Karpas-422 (cell line): ENCODE data around the gene LRRC47. TPM values are rescaled to one million over a fixed set of nuclear protein-coding genes. Genes with fewer than 3 reads are reported as not detected.

Experiments
- DNase-seq: peaks from one replicate; pipeline ENCODE4 v3.0.0-alpha.2; 2015
- H2AFZ ChIP-seq: fragments of 200-600 bp; sonication (generic); 2 replicates; pipeline ENCODE4 v1.6.1; 2014; ENCODE audit warnings: antibody characterized with exemption, low read length, mixed read lengths
- H3K27ac ChIP-seq: fragments of 200-600 bp; sonication (generic); 2 replicates; pipeline ENCODE4 v1.5.1; 2014; ENCODE audit warnings: mild to moderate bottlenecking, low read length, moderate library complexity
- H3K27me3 ChIP-seq: fragments of 200-600 bp; sonication (generic); 2 replicates; pipeline ENCODE4 v1.6.1; 2014; ENCODE audit warnings: low read length, mixed read lengths
- H3K36me3 ChIP-seq: fragments of 200-600 bp; sonication (generic); 2 replicates; pipeline ENCODE4 v1.6.1; 2014; ENCODE audit warnings: low read length, mixed read lengths; ENCODE audit not compliant: insufficient read depth
- H3K4me1 ChIP-seq: fragments of 200-600 bp; sonication (generic); 2 replicates; pipeline ENCODE4 v1.6.1; 2014; ENCODE audit warnings: mild to moderate bottlenecking, low read length, mixed read lengths
- H3K4me2 ChIP-seq: fragments of 200-600 bp; sonication (generic); 2 replicates; pipeline ENCODE4 v1.6.1; 2014; ENCODE audit warnings: low read length, low read depth, mild to moderate bottlenecking; ENCODE audit not compliant: poor library complexity, severe bottlenecking
- H3K4me3 ChIP-seq: fragments of 200-600 bp; sonication (generic); 2 replicates; pipeline ENCODE4 v1.5.1; 2014; ENCODE audit warnings: mild to moderate bottlenecking, antibody characterized with exemption, low read length, mixed read lengths
- H3K79me2 ChIP-seq: fragments of 200-600 bp; sonication (generic); 2 replicates; pipeline ENCODE4 v1.6.1; 2014; ENCODE audit warnings: mild to moderate bottlenecking, low read length, mixed read lengths
- H3K9ac ChIP-seq: fragments of 200-600 bp; sonication (generic); 2 replicates; pipeline ENCODE4 v1.6.0; 2014; ENCODE audit warnings: low read length
- H3K9me2 ChIP-seq: fragments of 200-600 bp; sonication (generic), shearing (Covaris generic); replicated peaks from 2 replicates; pipeline ENCODE4 v1.6.0; 2014; ENCODE audit warnings: mild to moderate bottlenecking, low read length, moderate library complexity; ENCODE audit not compliant: insufficient read depth
- H3K9me3 ChIP-seq: fragments of 300-700, 200-600 bp; sonication (generic); 2 replicates; pipeline ENCODE4 v1.6.1; 2014; ENCODE audit warnings: low read length, mixed read lengths
- H4K20me1 ChIP-seq: fragments of 200-600 bp; sonication (generic); 2 replicates; pipeline ENCODE4 v1.6.1; 2014; ENCODE audit warnings: mild to moderate bottlenecking, antibody characterized with exemption, low read length, low read depth; ENCODE audit not compliant: insufficient read depth
- total RNA-seq: library from RNA; depleted of rRNA; stranded (reverse); fragments of >200 nt; shearing (Covaris generic); gene quantifications from 2 replicates; pipeline ENCODE4 v1.2.3, GENCODE V29; 2014; ENCODE audit warnings: low replicate concordance

Gene LRRC47
- total RNA-seq, 1 experiment from 2014 or later: 10.2 TPM

DNA sequence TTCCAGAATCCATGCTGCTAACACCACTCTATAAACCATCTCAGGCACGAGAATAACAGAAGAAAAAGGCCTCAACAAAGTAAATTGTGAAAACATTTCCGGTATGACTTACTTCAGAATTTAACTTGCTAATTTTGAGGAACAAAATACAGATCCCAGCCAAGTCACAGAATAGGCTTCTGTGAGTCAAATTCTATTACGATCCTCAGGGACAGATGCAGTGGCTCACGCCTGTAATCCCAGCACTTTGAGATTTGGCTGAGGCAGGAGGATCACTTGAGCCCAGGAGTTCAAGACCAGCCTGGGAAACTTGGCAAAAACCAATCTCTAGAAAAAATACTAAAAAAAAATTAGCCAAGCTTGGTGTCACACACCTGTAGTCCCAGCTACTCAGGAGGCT lies 52.9 kb downstream of the LRRC47 start:
- Histone ChIP-seq H3K4me1 (no peaks in the 10 kb centered on the region), H4K20me1 (no peaks in the 10 kb centered on the region), H3K9me3 (no peaks in the 10 kb centered on the region), H3K9me2 (no peaks in the 10 kb centered on the region), H3K9ac (no peak overlapping the region), H3K4me3 (no peak overlapping the region), H3K27ac (no peak overlapping the region), H3K27me3 (no peaks in the 10 kb centered on the region), H3K4me2 (no peak overlapping the region), H3K79me2 (no peaks in the 10 kb centered on the region), H3K36me3 (no peaks in the 10 kb centered on the region), H2AFZ (no peak overlapping the region)
- DNase-seq: no peak

DNA sequence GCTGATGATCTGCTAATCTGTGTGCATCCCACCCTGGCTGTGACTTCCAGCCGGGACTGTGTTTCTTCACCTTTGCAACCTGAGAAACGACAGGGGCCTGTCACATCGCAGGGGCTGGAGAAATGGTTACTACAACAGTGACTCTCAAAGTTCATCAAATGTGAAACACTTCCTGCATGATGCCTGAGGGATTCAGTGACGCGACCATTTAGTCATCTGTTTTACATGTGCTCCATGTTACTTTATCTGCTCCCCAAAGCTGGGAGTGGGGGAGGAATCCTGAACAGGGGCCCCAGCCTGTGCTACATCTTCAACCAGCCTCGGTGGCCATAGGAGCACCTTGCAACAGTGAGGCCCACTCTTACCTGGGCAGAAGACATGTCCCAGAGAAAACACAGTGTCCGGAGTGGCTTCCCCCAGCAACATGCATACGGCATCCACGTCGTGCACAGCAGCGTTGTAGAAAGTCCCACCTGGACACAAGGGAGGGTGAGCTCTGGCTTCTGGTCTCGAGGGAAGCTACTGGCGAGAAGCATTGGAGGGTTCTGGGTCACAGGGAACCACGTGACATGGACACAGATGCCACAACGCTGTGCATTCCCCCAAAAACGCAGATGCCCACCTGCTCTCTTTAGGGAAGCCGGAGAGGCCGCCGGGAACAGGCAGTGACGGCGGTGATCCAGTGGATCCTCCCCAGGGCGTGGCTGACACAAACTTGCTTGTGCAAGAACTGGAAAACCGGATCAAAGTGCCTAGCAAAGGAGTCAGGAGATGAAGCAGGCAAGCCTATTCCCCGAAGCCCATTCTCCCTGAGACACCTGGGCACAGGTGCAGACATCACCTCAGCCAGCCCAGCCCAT lies 53.6 kb downstream of the LRRC47 start:
- no peak overlapping the region for H2AFZ ChIP-seq
- no peaks in the 10 kb centered on the region for H3K79me2 ChIP-seq
- no peak overlapping the region for H3K9ac ChIP-seq
- no peak for DNase-seq
- no peak overlapping the region for H3K27ac ChIP-seq
- H3K4me1 ChIP-seq: no peaks in the 10 kb centered on the region
- no peaks in the 10 kb centered on the region for H3K36me3 ChIP-seq
- H3K4me2 ChIP-seq: no peak overlapping the region
- H4K20me1 ChIP-seq: no peaks in the 10 kb centered on the region
- H3K9me2 ChIP-seq: no peaks in the 10 kb centered on the region
- H3K27me3 ChIP-seq: no peaks in the 10 kb centered on the region
- H3K9me3 ChIP-seq: no peaks in the 10 kb centered on the region
- no peak overlapping the region for H3K4me3 ChIP-seq

DNA sequence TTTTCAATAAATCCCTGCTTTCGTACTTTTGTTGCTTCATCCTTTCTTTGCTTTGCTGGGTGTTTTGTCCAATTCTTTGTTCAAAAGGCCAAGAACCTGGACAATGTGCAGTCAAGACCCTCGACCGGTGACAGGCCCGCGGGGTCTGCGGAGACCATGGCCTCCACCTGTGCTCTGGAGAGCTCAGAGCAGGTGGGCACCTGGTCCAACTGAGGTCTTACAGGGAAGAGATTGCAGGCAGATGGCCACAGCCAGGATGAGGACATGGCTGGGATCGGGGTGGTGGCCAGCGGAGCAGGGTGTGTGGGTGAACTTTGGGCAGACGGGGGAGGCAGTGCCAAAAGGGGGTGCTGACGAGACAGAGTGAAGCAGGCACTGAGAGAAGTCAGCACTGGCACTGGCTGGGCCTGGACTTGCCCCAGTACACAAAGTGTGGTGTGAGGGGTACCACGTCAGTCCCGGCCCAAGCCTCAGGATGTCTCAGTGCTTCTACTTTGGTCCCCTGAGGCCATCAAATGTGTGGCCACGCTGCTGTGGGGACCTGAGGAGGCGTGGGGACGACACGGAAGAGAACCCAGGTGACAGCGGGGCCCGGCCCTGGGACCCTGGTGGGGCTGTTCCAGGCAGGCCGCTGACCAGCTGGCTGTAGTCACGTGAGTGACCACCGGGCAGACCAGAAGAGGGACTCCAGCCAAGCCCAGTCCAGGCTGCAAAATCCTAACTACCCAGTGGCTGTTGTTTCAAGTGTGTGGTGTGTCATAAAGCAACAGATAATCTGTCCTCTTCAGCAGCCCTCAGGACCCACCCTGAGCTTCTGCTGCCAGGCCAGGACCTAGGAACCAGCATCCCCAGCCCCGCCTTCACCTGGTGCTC lies 54.5 kb downstream of the LRRC47 start:
- H3K4me1 ChIP-seq: no peaks in the 10 kb centered on the region
- H3K4me3 ChIP-seq: no peak overlapping the region
- no peak for DNase-seq
- no peaks in the 10 kb centered on the region for H3K36me3 ChIP-seq
- H4K20me1 ChIP-seq: no peaks in the 10 kb centered on the region
- H3K27me3 ChIP-seq: no peaks in the 10 kb centered on the region
- no peak overlapping the region for H2AFZ ChIP-seq
- H3K9ac ChIP-seq: no peak overlapping the region
- no peak overlapping the region for H3K4me2 ChIP-seq
- H3K9me3 ChIP-seq: no peaks in the 10 kb centered on the region
- no peaks in the 10 kb centered on the region for H3K9me2 ChIP-seq
- H3K79me2 ChIP-seq: no peaks in the 10 kb centered on the region
- H3K27ac ChIP-seq: no peak overlapping the region

DNA sequence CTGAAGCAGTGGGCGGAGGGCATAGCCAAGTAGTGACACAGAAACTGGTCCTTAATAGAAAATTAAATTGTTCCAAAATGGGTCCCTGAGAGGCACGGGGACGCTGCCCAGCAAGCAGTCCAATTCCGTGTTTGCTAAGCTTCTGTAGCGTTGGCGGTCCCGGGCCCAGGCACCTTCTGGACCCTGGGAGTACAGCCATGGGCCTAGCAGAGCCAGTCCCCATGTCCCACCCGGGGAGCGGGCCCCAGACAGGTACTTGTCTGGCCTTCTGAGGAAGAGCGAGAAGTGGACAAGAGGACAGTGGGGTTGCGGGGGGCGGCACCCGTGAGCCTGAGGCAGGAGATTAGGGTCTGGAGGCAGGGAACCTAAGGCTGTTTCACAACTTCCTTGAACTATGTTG lies 55.5 kb downstream of the LRRC47 start:
- Histone ChIP-seq H3K27me3 (no peaks in the 10 kb centered on the region), H3K36me3 (no peaks in the 10 kb centered on the region), H3K27ac (no peak overlapping the region), H3K4me1 (no peaks in the 10 kb centered on the region), H2AFZ (no peak overlapping the region), H4K20me1 (no peaks in the 10 kb centered on the region), H3K4me3 (no peak overlapping the region), H3K9me2 (no peaks in the 10 kb centered on the region), H3K9me3 (no peaks in the 10 kb centered on the region), H3K9ac (no peak overlapping the region), H3K4me2 (no peak overlapping the region), H3K79me2 (no peaks in the 10 kb centered on the region)
- no peak for DNase-seq

DNA sequence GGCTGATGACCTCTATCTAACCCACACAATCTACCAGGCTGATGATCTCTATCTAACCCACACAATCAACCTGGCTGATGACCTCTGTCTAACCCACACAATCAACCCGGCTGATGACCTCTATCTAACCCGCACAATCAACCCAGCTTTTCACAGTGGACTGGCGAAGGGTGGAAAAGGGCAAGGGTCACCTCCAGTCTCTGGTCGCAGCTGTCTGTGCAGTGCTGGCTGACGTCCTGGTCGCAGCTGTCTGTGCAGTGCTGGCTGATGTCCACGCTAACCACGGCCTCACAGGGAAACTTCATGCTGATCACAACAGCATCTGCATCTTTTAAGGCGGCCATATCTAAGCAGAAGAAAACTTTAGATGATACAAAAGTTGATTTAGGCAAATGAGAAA lies 56.3 kb downstream of the LRRC47 start:
- no peak for DNase-seq
- H3K4me2 ChIP-seq: no peak overlapping the region
- H2AFZ ChIP-seq: no peak overlapping the region
- H3K9ac ChIP-seq: no peak overlapping the region
- H3K27me3 ChIP-seq: no peaks in the 10 kb centered on the region
- no peaks in the 10 kb centered on the region for H3K9me2 ChIP-seq
- H3K4me1 ChIP-seq: no peaks in the 10 kb centered on the region
- H3K4me3 ChIP-seq: no peak overlapping the region
- no peaks in the 10 kb centered on the region for H4K20me1 ChIP-seq
- H3K27ac ChIP-seq: no peak overlapping the region
- no peaks in the 10 kb centered on the region for H3K36me3 ChIP-seq
- H3K9me3 ChIP-seq: no peaks in the 10 kb centered on the region
- H3K79me2 ChIP-seq: no peaks in the 10 kb centered on the region

DNA sequence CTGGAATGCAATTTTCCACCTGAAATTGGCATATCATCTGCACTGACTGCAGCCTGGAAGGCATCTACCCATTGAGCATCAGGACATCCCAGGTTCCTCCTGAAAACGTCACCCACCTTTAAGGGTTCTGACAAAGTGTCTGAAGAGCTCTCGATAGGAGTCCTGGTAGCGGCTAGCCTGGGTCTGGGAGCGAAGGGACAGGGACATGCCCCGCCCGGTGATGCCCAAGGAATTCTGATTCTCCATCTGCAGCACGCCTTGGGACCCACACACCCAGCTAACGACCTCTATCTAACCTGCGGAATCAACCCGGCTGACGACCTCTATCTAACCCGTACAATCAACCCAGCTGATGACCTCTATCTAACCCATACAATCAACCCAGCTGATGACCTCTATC lies 57.4 kb downstream of the LRRC47 start:
- H3K36me3 ChIP-seq: no peaks in the 10 kb centered on the region

DNA sequence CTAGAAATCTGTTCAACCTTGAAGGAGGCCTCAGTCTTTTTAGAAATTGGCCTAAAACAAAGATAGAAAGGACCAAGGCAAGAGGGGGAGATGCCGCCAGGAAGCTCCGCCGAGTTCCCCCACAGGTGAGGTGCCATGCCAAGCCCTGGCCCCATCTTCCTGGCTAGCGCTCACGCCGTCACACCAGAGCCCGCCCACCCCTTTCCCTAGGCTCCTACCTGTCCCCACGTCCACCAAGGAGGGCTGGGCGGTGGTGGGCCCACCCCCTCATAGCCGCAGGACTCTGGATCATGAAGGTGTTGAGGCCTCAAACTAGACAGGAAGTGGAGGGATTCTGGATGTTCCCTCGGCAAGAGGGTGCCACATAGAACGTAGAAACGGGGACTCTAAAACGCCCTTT lies 59.6 kb downstream of the LRRC47 start:
- H3K27me3 ChIP-seq: no peaks in the 10 kb centered on the region
- no peaks in the 10 kb centered on the region for H4K20me1 ChIP-seq
- H3K9me2 ChIP-seq: no peaks in the 10 kb centered on the region
- no peak overlapping the region for H2AFZ ChIP-seq
- H3K27ac ChIP-seq: no peak overlapping the region
- H3K9ac ChIP-seq: no peak overlapping the region
- H3K36me3 ChIP-seq: no peaks in the 10 kb centered on the region
- no peak overlapping the region for H3K4me2 ChIP-seq
- no peaks in the 10 kb centered on the region for H3K79me2 ChIP-seq
- H3K9me3 ChIP-seq: no peaks in the 10 kb centered on the region
- DNase-seq: no peak
- no peaks in the 10 kb centered on the region for H3K4me1 ChIP-seq
- H3K4me3 ChIP-seq: no peak overlapping the region

More for the DNA sequence above, 57.4 kb downstream of the LRRC47 start:
- no peaks in the 10 kb centered on the region for H3K79me2 ChIP-seq
- H3K27me3 ChIP-seq: no peaks in the 10 kb centered on the region
- no peak overlapping the region for H3K9ac ChIP-seq
- no peak for DNase-seq
- no peaks in the 10 kb centered on the region for H4K20me1 ChIP-seq
- H3K4me3 ChIP-seq: no peak overlapping the region
- H3K9me3 ChIP-seq: no peaks in the 10 kb centered on the region
- no peak overlapping the region for H3K27ac ChIP-seq
- H3K4me1 ChIP-seq: no peaks in the 10 kb centered on the region
- H3K9me2 ChIP-seq: no peaks in the 10 kb centered on the region
- H3K4me2 ChIP-seq: no peak overlapping the region
- no peak overlapping the region for H2AFZ ChIP-seq

DNA sequence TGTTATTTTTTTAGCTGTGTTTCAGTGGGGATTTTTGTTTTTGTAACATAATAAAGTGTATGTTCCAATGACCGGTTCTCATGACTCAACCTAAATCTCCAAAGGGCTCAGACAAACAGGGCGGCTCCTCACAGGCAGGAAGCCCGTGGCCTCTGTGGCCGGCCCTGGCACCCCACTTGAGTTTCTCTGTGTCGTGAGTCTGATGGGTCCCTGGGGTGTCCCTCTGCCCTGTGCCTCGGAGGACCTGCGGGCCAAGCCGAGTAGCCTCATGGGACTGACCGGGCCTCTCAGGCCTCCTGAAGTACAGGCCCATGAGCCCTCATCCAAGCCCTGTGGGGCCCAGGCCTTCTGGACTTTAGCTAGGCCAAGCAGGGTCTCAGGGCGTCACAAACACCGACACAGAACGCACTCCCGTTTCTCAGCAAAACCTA lies 60.2 kb downstream of the LRRC47 start:
- no peaks in the 10 kb centered on the region for H3K9me2 ChIP-seq
- no peaks in the 10 kb centered on the region for H3K36me3 ChIP-seq
- no peak for DNase-seq
- H3K79me2 ChIP-seq: no peaks in the 10 kb centered on the region
- no peaks in the 10 kb centered on the region for H3K27me3 ChIP-seq
- H3K9ac ChIP-seq: no peak overlapping the region
- H3K4me1 ChIP-seq: no peaks in the 10 kb centered on the region
- no peak overlapping the region for H3K27ac ChIP-seq
- no peak overlapping the region for H3K4me3 ChIP-seq
- no peaks in the 10 kb centered on the region for H3K9me3 ChIP-seq
- no peak overlapping the region for H3K4me2 ChIP-seq
- no peaks in the 10 kb centered on the region for H4K20me1 ChIP-seq
- H2AFZ ChIP-seq: no peak overlapping the region
